ENCODE results near the gene DBNDD1.

The DBNDD1 gene

DNA sequence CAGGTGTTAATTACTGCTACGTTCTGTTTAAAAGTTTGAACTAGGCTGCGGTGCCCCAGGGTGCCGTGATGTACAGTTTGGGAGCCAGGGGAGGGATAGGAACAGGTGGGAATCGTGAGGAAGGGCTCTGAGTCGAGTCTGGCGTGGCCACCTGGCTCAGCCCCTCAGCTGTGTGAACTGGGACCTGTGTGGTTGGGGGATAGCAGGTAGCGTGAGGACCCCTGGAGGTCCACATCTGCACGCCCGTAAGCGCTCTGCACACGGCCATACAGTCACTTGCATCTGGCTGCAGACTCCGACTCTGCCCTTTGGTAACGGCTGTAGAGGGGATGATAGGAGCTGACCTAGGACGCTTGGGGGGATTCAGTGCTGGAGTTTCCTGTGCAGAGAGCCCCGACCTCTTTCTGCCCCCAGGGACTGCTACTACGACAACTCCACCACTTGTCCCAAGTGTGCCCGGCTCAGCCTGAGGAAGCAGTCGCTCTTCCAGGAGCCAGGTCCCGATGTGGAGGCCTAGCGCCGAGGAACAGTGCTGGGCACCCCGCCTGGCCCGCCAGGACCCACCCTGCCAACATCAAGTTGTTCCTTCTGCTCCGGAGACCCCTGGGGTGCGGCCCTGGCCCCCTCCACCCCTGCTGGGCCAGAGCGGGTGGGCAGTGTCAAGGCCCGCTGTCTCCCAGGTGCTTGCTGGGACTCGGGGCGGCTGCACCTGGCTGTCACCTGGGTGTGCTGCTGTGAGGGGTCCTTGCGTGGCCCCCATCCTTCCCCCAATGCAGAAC is 53.6 kb downstream of the DBNDD1 start:
- no peak overlapping the region for H3K27ac ChIP-seq
- TF ChIP-seq, protein P1, sequence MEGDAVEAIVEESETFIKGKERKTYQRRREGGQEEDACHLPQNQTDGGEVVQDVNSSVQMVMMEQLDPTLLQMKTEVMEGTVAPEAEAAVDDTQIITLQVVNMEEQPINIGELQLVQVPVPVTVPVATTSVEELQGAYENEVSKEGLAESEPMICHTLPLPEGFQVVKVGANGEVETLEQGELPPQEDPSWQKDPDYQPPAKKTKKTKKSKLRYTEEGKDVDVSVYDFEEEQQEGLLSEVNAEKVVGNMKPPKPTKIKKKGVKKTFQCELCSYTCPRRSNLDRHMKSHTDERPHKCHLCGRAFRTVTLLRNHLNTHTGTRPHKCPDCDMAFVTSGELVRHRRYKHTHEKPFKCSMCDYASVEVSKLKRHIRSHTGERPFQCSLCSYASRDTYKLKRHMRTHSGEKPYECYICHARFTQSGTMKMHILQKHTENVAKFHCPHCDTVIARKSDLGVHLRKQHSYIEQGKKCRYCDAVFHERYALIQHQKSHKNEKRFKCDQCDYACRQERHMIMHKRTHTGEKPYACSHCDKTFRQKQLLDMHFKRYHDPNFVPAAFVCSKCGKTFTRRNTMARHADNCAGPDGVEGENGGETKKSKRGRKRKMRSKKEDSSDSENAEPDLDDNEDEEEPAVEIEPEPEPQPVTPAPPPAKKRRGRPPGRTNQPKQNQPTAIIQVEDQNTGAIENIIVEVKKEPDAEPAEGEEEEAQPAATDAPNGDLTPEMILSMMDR (IDR thresholded peaks at IDR 0.05): no peak
- TF ChIP-seq ZFX (IDR thresholded peaks at IDR 0.05; ENCODE audit: borderline replicate concordance): no peak

DNA sequence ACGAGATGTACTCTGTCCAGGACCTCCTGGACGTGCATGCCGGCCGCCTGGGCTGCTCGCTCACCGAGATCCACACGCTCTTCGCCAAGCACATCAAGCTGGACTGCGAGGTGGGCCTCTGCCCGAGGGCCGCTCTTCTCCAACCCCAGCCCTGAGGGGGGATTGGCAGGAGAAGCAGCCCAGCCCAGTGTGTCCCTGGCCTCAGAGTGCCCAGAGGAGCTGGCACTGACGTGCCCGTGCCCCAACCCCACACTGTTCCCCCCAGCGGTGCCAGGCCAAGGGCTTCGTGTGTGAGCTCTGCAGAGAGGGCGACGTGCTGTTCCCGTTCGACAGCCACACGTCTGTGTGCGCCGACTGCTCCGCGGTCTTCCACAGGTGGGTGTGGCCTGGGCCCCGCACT is 55.1 kb downstream of the DBNDD1 start:
- no peak overlapping the region for H3K27ac ChIP-seq
- TF ChIP-seq, protein P1 (IDR thresholded peaks at IDR 0.05): no peak
- TF ChIP-seq ZFX (IDR thresholded peaks at IDR 0.05; ENCODE audit: borderline replicate concordance): no peak

DNA sequence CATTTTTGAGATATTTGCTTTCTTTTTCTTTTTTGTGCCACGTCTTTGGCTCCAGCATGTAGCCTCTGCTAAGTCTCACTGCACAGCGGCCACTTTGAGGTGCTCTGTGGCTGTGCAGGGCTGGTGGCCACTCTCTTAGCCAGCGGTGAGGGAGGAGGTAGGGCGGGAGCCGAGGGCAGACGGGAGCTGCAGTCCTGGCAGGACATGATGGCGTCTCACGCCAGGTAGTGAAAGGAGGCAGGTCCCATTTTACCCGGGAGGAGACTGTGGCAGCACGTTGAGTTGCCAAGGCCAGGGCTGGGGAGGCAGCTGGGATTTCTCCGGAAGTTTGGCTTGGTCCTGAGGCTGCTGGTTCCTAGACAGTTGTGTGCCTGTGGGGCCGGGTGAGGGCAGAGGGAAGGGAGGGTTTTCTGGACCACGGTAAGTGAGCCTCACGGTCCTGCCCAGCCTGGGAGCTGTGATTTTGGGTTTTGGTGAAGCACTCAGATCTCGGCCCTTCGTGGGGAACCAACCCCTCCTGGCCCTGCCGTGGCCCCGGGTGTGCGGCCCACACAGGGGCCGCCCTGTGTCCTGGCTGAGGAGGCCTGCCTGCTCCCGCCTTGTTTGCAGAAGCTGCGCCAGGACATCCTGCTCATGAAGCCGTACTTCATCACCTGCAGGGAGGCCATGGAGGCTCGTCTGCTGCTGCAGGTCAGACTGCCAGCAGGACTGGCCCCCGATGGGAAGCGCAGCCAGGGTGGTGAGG is 56.3 kb downstream of the DBNDD1 start:
- TF ChIP-seq ZFX (IDR thresholded peaks at IDR 0.05; ENCODE audit: borderline replicate concordance): no peak
- TF ChIP-seq, protein P1 (IDR thresholded peaks at IDR 0.05): no peak
- no peak overlapping the region for H3K27ac ChIP-seq

DNA sequence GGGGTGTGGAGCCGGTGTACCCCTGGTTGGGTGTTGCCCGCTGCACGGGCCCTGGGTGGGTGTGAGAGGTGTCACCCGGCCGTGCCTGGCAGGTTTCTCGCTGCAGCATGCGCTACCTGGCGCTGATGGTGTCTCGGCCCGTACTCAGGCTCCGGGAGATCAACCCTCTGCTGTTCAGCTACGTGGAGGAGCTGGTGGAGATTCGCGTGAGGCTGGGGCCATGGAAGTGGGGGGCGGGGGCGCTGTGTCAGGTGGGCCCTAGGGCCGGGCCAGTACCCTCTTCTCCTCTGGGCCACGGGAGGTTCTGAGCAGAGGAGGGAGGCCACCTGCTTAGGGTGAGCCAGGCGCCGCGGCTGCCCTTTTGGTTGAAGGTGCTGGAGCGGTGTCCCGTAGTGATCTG is 57.3 kb downstream of the DBNDD1 start:
- H3K27ac ChIP-seq: no peak overlapping the region
- no peak for TF ChIP-seq ZFX (IDR thresholded peaks at IDR 0.05; ENCODE audit: borderline replicate concordance)
- TF ChIP-seq, protein P1 (IDR thresholded peaks at IDR 0.05): no peak

GRCh38 chr16:89960966-89961365 is 58.3 kb downstream of the DBNDD1 start:
- no peak for TF ChIP-seq ZFX (IDR thresholded peaks at IDR 0.05; ENCODE audit: borderline replicate concordance)
- TF ChIP-seq, protein P1 (IDR thresholded peaks at IDR 0.05): no peak
- H3K27ac ChIP-seq: no peak overlapping the region

DNA sequence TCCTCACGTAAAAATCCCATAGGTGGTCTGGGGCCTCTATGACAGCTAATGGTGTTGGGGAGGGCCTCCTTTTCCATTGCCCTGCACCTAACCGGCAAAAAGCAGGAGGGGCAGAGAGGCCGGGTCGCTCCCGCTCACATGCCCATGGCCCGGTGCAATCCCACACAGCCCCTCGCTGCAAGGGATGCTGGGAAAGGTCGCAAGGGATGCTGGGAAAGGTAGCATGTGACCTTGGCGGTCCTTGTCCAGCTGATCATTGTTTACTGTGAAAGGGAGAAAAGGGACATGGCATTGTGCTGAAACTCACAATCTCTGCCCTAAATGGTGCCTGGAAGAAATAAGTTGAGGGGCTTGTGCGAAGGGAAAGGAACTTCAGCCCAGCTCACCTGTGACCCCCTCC is 60.7 kb downstream of the DBNDD1 start:
- no peak overlapping the region for H3K27ac ChIP-seq
- no peak for TF ChIP-seq ZFX (IDR thresholded peaks at IDR 0.05; ENCODE audit: borderline replicate concordance)

GRCh38 chr16:89958068-89958467 is 61.2 kb downstream of the DBNDD1 start:
- H3K27ac ChIP-seq: no peak overlapping the region; the same call in 1 of the 2 replicates
- no peak for TF ChIP-seq ZFX (IDR thresholded peaks at IDR 0.05; ENCODE audit: borderline replicate concordance)
- TF ChIP-seq, protein P1 (IDR thresholded peaks at IDR 0.05): no peak

Data from 22Rv1 (cell line).